ENCODE data around the gene ABCD1. TPM values are rescaled to one million over a fixed set of nuclear protein-coding genes. Genes with fewer than 3 reads are reported as not detected.

Gene ABCD1
- total RNA-seq, 1 experiment from 2014 or later: 86.6 TPM

DNA sequence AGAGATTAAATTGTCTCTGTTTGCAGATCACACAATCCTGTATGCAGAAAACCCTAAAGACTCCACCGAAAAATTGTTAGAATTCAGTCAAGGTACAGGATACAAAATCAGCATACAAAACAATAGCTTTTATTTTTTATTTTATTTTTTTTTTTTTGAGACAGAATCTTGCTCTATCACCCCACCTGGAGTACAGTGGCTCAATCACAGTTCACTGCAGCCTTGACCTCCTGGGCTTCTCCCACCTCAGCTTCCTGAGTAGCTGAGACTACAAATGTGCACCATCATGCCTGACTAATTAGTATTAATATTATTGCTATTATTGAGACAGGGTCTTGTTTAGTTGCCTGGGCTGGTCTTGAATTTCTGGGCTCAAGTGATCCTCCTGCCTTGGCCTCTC, 30.5 kb downstream of the ABCD1 start:
- CTCF ChIA-PET: no interaction called here
- POLR2A ChIA-PET: interaction anchor here (0.6 kb wide), 1 partner anchor 11 kb away, joined by 3 read pairs; no protein-coding TSS in a partner anchor
- H3K36me3 ChIP-seq (ENCODE audit: control insufficient read depth, insufficient read depth, low read length): no peaks in the 10 kb centered on the region
- H3K4me1 ChIP-seq (ENCODE audit: control insufficient read depth, insufficient read depth, low read length): no peaks in the 10 kb centered on the region
- H3K4me3 ChIP-seq (ENCODE audit: low read depth in 2 of 2, low read length in 2 of 2): no peak overlapping the region
- no peaks in the 10 kb centered on the region for H3K27me3 ChIP-seq (ENCODE audit: control insufficient read depth, insufficient read depth, low read length)
- BruUV-seq (replicated peaks): no TSS peak
- no peaks in the 10 kb centered on the region for H3K9me3 ChIP-seq (ENCODE audit: control insufficient read depth, insufficient read depth, low read depth, low read length)
- intact Hi-C loops (cut with micrococcal nuclease; ENCODE audit: unreplicated experiment) (no loop called here), in situ Hi-C loops (cut with HindIII; ENCODE audit: low pct_unique_long_range_greater_than_20kb, low sequenced_read_pairs) (no loop called here)
- TF ChIP-seq SIN3A (IDR thresholded peaks at IDR 0.05; ENCODE audit: borderline replicate concordance, insufficient read depth, low read depth, low read length): no peak
- TF ChIP-seq POLR2AphosphoS5 (IDR thresholded peaks at IDR 0.05; ENCODE audit: low read depth, low read length): no peak
- TF ChIP-seq, protein P1, sequence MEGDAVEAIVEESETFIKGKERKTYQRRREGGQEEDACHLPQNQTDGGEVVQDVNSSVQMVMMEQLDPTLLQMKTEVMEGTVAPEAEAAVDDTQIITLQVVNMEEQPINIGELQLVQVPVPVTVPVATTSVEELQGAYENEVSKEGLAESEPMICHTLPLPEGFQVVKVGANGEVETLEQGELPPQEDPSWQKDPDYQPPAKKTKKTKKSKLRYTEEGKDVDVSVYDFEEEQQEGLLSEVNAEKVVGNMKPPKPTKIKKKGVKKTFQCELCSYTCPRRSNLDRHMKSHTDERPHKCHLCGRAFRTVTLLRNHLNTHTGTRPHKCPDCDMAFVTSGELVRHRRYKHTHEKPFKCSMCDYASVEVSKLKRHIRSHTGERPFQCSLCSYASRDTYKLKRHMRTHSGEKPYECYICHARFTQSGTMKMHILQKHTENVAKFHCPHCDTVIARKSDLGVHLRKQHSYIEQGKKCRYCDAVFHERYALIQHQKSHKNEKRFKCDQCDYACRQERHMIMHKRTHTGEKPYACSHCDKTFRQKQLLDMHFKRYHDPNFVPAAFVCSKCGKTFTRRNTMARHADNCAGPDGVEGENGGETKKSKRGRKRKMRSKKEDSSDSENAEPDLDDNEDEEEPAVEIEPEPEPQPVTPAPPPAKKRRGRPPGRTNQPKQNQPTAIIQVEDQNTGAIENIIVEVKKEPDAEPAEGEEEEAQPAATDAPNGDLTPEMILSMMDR (IDR thresholded peaks at IDR 0.05): no peak
- TF ChIP-seq, protein P2, sequence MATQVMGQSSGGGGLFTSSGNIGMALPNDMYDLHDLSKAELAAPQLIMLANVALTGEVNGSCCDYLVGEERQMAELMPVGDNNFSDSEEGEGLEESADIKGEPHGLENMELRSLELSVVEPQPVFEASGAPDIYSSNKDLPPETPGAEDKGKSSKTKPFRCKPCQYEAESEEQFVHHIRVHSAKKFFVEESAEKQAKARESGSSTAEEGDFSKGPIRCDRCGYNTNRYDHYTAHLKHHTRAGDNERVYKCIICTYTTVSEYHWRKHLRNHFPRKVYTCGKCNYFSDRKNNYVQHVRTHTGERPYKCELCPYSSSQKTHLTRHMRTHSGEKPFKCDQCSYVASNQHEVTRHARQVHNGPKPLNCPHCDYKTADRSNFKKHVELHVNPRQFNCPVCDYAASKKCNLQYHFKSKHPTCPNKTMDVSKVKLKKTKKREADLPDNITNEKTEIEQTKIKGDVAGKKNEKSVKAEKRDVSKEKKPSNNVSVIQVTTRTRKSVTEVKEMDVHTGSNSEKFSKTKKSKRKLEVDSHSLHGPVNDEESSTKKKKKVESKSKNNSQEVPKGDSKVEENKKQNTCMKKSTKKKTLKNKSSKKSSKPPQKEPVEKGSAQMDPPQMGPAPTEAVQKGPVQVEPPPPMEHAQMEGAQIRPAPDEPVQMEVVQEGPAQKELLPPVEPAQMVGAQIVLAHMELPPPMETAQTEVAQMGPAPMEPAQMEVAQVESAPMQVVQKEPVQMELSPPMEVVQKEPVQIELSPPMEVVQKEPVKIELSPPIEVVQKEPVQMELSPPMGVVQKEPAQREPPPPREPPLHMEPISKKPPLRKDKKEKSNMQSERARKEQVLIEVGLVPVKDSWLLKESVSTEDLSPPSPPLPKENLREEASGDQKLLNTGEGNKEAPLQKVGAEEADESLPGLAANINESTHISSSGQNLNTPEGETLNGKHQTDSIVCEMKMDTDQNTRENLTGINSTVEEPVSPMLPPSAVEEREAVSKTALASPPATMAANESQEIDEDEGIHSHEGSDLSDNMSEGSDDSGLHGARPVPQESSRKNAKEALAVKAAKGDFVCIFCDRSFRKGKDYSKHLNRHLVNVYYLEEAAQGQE (IDR thresholded peaks at IDR 0.05; ENCODE audit: insufficient read depth in 1 of 2, low read depth in 2 of 2, low read length in 1 of 2): no peak
- TF ChIP-seq TCF7L2 (IDR thresholded peaks at IDR 0.05; ENCODE audit: low read depth, low read length): no peak
- DNase-seq (ENCODE audit: low read depth, low spot score): no peak
- no peak for ATAC-seq
- no peak overlapping the region for H3K27ac ChIP-seq (ENCODE audit: low read length)

DNA sequence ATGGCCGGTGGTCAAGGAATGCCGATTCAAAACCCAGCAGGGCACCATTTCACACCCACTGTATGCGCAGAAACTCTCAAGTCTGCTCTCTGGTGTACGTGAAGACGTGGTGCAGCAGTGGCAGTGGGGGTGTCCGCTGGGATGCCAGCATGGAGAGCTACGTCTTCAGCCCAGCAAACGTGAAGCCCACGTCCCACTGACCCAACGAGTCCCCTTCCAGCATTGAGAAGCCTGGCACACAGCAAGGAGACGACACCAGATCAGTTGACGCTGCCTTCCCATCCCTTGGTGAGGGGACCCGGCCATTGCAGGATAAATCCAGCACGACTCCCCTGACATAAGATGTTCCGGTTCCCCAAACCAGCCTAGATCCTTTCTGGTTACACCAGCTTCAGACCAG, 37.2 kb downstream of the ABCD1 start:
- Histone ChIP-seq H3K27ac (ENCODE audit: low read length) (no peak overlapping the region), H3K9me3 (ENCODE audit: control insufficient read depth, insufficient read depth, low read depth, low read length) (no peaks in the 10 kb centered on the region), H3K27me3 (ENCODE audit: control insufficient read depth, insufficient read depth, low read length) (no peaks in the 10 kb centered on the region), H3K4me3 (ENCODE audit: low read depth in 2 of 2, low read length in 2 of 2) (no peak overlapping the region), H3K36me3 (ENCODE audit: control insufficient read depth, insufficient read depth, low read length) (no peaks in the 10 kb centered on the region), H3K4me1 (ENCODE audit: control insufficient read depth, insufficient read depth, low read length) (peaks cover 25% of the 10 kb centered on the region)
- intact Hi-C loops (cut with micrococcal nuclease; ENCODE audit: unreplicated experiment): loop anchor here (10.0 kb wide), 2 partner anchors 123 to 163 kb away; partner anchors contain the start of genes ARHGAP4 and L1CAM
- DNase-seq (ENCODE audit: low read depth, low spot score) (no peak), ATAC-seq (no peak)
- in situ Hi-C loops (cut with HindIII; ENCODE audit: low pct_unique_long_range_greater_than_20kb, low sequenced_read_pairs): no loop called here
- no TSS peak for BruUV-seq (replicated peaks)
- no peak for TF ChIP-seq TCF7L2 (IDR thresholded peaks at IDR 0.05; ENCODE audit: low read depth, low read length)
- no peak for TF ChIP-seq POLR2AphosphoS5 (IDR thresholded peaks at IDR 0.05; ENCODE audit: low read depth, low read length)
- ChIA-PET POLR2A (no interaction called here), CTCF (no interaction called here)

DNA sequence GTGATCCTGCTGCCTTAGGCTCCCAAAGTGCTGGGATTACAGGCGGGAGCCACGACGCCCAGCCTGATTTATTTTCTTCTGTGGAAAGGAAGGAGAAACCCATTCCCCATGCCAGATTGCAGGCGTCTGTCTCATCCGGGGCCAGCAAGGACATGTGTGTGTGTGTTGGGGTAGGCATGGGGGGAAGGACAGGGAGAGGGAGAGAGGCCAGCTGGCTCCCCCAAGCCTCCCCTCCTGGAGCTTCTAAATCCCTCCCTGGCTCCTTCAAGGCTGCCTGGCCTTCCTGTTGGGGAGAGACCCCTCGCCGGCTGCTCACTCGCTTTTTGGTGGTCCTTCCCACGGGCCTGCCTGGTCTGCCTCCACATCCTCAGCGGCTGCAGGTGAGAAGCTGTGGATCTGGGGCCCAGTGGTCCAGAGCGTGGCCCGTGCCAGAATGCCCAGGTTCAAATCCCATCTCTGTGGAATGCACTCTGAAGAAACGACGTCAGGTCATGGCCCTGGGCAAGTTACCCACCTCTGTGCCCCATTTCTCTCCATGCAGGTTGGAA, 38.0 kb downstream of the ABCD1 start:
- Histone ChIP-seq H3K27me3 (ENCODE audit: control insufficient read depth, insufficient read depth, low read length) (no peaks in the 10 kb centered on the region), H3K4me3 (ENCODE audit: low read depth in 2 of 2, low read length in 2 of 2) (no peak overlapping the region), H3K36me3 (ENCODE audit: control insufficient read depth, insufficient read depth, low read length) (no peaks in the 10 kb centered on the region), H3K9me3 (ENCODE audit: control insufficient read depth, insufficient read depth, low read depth, low read length) (no peaks in the 10 kb centered on the region), H3K4me1 (ENCODE audit: control insufficient read depth, insufficient read depth, low read length) (peaks cover 25% of the 10 kb centered on the region), H3K27ac (ENCODE audit: low read length) (no peak overlapping the region)
- DNase-seq (ENCODE audit: low read depth, low spot score) (no peak), ATAC-seq (no peak)
- BruUV-seq (replicated peaks): no TSS peak
- TF ChIP-seq, protein P2 (IDR thresholded peaks at IDR 0.05; ENCODE audit: insufficient read depth in 1 of 2, low read depth in 2 of 2, low read length in 1 of 2): no peak
- TF ChIP-seq, protein P1 (IDR thresholded peaks at IDR 0.05): no peak
- TF ChIP-seq SIN3A (IDR thresholded peaks at IDR 0.05; ENCODE audit: borderline replicate concordance, insufficient read depth, low read depth, low read length): no peak
- no peak for TF ChIP-seq POLR2AphosphoS5 (IDR thresholded peaks at IDR 0.05; ENCODE audit: low read depth, low read length)
- TF ChIP-seq TCF7L2 (IDR thresholded peaks at IDR 0.05; ENCODE audit: low read depth, low read length): no peak
- POLR2A ChIA-PET: no interaction called here
- intact Hi-C loops (cut with micrococcal nuclease; ENCODE audit: unreplicated experiment) (loop anchor here (10.0 kb wide), 2 partner anchors 122 to 162 kb away; partner anchors contain the start of genes ARHGAP4 and L1CAM), in situ Hi-C loops (cut with HindIII; ENCODE audit: low pct_unique_long_range_greater_than_20kb, low sequenced_read_pairs) (no loop called here)
- CTCF ChIA-PET: no interaction called here

Measured in Panc1 (cell line).